WTC11 (cell line): ENCODE data around the gene TTC28.

Source experiments
- AFF4 ChIP-seq: sonication (generic); formaldehyde crosslinking; IDR thresholded peaks from 2 replicates; pipeline ENCODE4 v1.8.1; 2023; ENCODE audit warnings: mild to moderate bottlenecking, missing genetic modification reagents, borderline replicate concordance
- CREM ChIP-seq: sonication (generic); formaldehyde crosslinking; IDR thresholded peaks from 2 replicates; pipeline ENCODE4 v1.8.1; 2022; ENCODE audit warnings: mild to moderate bottlenecking, missing genetic modification reagents, moderate library complexity
- CTCF ChIP-seq: fragments of 200-600 bp; IDR thresholded peaks from 2 replicates; pipeline ENCODE4 v1.8.0; 2022; ENCODE audit warnings: antibody characterized with exemption
- E2F4 ChIP-seq: sonication (generic); formaldehyde crosslinking; IDR thresholded peaks from 2 replicates; pipeline ENCODE4 v1.8.1; 2022; ENCODE audit warnings: low read depth, mild to moderate bottlenecking, moderate library complexity, missing genetic modification reagents, borderline replicate concordance
- GABPB1 ChIP-seq: sonication (generic); formaldehyde crosslinking; IDR thresholded peaks from 2 replicates; pipeline ENCODE4 v1.8.1; 2023; ENCODE audit warnings: mild to moderate bottlenecking, missing genetic modification reagents
- KAT7 ChIP-seq: sonication (generic); formaldehyde crosslinking; IDR thresholded peaks from 2 replicates; pipeline ENCODE4 v1.8.1; 2023; ENCODE audit warnings: missing genetic modification reagents, mild to moderate bottlenecking, borderline replicate concordance
- NFATC4 ChIP-seq: fragments of 250-450 bp; sonication (Bioruptor Pico); IDR thresholded peaks from 2 replicates; pipeline ENCODE4 v1.9.0; 2021; ENCODE audit warnings: mild to moderate bottlenecking
- OVOL2 ChIP-seq: fragments of 250-450 bp; sonication (Bioruptor Pico); IDR thresholded peaks from 2 replicates; pipeline ENCODE4 v1.9.0; 2021; ENCODE audit warnings: mild to moderate bottlenecking, borderline replicate concordance
- RELA ChIP-seq: sonication (generic); formaldehyde crosslinking; IDR thresholded peaks from 2 replicates; pipeline ENCODE4 v1.8.1; 2022; ENCODE audit warnings: missing genetic modification reagents, mild to moderate bottlenecking, borderline replicate concordance
- TEAD1 ChIP-seq: sonication (generic); formaldehyde crosslinking; IDR thresholded peaks from 2 replicates; pipeline ENCODE4 v1.8.0; 2022; ENCODE audit warnings: mild to moderate bottlenecking, missing genetic modification reagents
- USF2 ChIP-seq: sonication (generic); formaldehyde crosslinking; IDR thresholded peaks from 2 replicates; pipeline ENCODE4 v1.8.1; 2023; ENCODE audit warnings: mild to moderate bottlenecking, missing genetic modification reagents, moderate library complexity
- ZNF219 ChIP-seq: sonication (generic); formaldehyde crosslinking; IDR thresholded peaks from 2 replicates; pipeline ENCODE4 v1.8.0; 2023; ENCODE audit warnings: missing genetic modification reagents, mild to moderate bottlenecking, borderline replicate concordance

- TF ChIP-seq RELA (CRISPR knock-in tag) (no peak), USF2 (no peak), E2F4 (CRISPR knock-in tag) (no peak), GABPB1 (CRISPR knock-in tag) (no peak), TEAD1 (CRISPR knock-in tag) (no peak), CREM (CRISPR knock-in tag) (no peak), CTCF (no peak), AFF4 (CRISPR knock-in tag) (no peak), OVOL2 (CRISPR knock-in tag) (no peak), NFATC4 (CRISPR knock-in tag) (no peak), ZNF219 (CRISPR knock-in tag) (no peak), KAT7 (CRISPR knock-in tag) (no peak)
These were observed 116.0 kb downstream of the TTC28 start for GRCh38 chr22:28563636-28564035.
